Measurements from ENCODE around the gene GRAMD1C.

The GRAMD1C gene

GRCh38 chr3:113948015-113948917 is 109.7 kb downstream of the GRAMD1C start:
- DNase-seq (ENCODE audit: low read depth in 2 of 2), result no peak

GRCh38 chr3:113952921-113953320 is 114.3 kb downstream of the GRAMD1C start:
- DNase-seq (ENCODE audit: low read depth in 2 of 2), result no peak

DNA sequence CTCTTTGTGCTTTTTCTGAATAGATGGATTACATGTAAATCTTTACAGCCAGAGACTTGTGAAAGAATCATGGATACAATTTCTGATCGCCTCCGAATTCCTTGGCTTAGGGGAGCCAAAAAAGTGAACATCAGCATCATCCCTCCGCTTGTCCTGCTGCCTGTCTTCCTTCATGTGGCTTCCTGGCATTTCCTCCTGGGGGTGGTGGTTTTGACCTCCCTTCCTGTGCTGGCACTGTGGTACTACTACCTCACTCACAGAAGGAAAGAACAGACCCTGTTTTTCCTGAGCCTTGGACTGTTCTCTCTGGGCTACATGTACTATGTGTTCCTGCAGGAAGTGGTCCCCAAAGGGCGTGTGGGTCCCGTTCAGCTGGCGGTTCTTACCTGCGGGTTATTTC is 115.1 kb downstream of the GRAMD1C start:
- DNase-seq (ENCODE audit: low read depth in 2 of 2), result no peak

DNA sequence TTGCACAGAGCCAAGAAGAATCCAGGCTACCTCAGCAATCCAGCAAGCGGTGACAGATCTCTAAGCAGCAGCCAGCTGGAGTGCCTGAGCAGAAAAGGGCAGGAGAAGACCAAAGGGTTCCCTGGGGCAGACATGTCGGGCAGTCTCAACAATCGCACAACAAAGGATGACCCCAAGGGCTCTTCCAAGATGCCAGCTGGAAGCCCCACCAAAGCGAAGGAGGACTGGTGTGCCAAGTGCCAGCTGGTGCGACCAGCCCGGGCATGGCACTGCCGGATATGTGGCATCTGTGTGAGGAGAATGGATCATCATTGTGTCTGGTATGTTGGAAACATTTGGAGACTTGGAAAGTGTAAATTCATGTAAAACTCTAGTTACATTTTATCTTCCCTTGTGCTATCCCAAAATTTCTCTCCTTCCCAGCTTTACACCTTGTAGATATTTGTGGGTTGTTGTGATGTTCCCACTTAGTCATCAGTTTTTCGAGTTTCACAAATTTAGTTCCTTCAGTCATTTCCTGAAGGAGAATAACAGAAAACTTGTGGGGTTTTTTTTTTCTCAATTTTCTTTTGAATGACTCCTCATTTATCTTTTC is 115.6 kb downstream of the GRAMD1C start:
- DNase-seq (ENCODE audit: low read depth in 2 of 2), result no peak

DNA sequence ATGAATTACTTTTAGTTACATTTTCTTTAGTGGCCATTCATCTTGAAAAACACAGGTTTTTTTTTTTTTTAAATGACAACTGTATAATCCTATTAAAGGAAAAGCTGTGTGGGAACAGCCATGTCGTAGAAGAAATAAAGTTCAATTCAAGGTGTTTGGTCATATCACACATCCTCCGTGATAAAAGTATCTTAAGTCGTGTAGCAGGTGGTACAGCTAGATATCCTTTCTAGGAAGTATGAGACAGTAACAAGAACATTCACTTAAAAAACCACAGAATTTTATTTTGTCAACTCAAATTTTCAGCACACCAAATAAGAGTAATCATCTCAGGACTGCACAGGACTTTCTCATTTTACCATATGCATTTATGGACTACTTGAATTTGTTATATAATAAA is 125.3 kb downstream of the GRAMD1C start:
- DNase-seq (ENCODE audit: low read depth in 2 of 2), result no peak

GRCh38 chr3:113966172-113966571 is 127.6 kb downstream of the GRAMD1C start:
- no peak for DNase-seq (ENCODE audit: low read depth in 2 of 2)

DNA sequence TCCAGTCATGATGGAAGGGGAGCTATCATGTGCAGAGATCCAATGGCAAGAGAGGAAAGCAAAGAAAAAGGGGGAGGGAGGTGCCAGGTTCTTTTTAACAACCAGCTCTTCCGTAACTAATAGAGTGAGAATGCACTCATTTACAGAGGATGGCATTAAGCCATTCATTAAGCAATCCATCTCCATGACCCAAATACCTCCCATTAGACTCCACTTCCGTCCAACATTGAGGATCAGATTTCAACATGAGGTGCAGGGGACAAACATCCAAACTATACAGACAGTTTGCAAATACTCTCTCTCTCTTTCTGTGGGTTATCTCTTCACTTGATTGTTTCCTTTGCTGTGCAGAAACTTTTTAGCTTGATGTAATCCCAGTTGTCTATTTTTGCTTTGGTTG is 130.4 kb downstream of the GRAMD1C start:
- no peak for DNase-seq (ENCODE audit: low read depth in 2 of 2)

- DNase-seq (ENCODE audit: low read depth in 2 of 2), result no peak
These were observed 139.2 kb downstream of the GRAMD1C start for GRCh38 chr3:113977822-113978221.

GRCh38 chr3:113979916-113980315 is 141.3 kb downstream of the GRAMD1C start:
- no peak for DNase-seq (ENCODE audit: low read depth in 2 of 2)

DNA sequence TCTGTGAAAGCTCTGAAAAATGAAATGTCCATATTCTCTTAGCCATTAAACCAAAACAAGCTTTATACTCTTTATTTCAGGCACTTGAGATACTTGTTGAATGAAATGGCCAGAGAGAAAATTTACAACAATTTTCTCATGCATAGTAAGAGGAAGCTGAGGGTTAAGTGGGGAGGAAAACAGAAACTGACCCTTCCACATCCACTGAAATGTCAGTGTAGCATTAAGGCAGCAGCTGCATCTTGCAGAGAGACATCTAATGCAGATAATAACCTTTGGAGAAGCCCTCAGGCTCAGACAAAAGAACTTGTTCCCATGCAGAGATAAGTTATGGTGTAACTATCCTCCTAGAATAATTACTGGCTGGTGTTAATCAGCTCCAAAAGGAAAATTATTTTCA is 143.2 kb downstream of the GRAMD1C start:
- DNase-seq (ENCODE audit: low read depth in 2 of 2), result no peak

- DNase-seq (ENCODE audit: low read depth in 2 of 2), result no peak
These were observed 145.0 kb downstream of the GRAMD1C start for GRCh38 chr3:113983544-113983943.

DNA sequence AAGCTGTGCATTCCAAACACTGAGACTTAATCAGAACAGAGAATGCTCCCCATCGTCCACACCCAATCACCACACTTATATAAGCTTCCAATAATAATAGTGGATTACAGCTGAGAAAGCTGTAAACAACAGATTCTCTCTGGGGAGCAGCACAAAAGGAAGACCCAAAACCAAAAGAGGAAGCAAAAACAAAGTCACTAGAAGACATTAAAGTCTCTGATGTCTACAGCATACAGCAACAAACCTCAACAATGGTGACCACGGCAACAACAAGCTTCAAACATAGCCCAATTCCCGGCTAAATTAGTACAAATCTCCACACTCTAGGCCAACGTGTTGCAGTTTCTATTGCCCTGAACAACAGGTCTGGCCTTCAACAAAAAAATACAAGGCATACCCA is 147.0 kb downstream of the GRAMD1C start:
- DNase-seq (ENCODE audit: low read depth in 2 of 2), result no peak

Data from fibroblast of skin of left biceps (primary cell).